ENCODE data around the gene TCOF1.

Gene TCOF1

DNA sequence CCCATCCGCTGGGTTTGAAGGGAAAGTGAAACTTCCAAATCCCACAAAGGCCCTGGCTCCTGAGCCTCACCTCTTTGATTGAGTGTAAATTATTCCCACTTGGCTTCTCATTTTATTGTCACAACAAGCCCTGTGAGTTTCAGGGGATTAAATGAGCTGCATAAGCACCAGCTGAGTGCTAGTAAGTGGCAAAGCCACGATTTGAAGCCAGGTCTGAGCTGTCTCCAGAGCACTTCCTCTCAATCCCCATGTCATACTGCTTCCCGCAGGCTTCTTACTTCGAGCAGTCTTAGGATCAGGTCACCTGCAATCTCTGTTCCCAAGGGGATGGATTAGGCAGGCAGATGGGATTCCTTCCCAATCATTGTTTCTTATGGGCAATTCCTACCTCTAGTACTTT, 74.1 kb downstream of the TCOF1 start:
- DNase-seq = no peak

GRCh38 chr5:150434464-150434863, 77.0 kb downstream of the TCOF1 start:
- DNase-seq = no peak

GRCh38 chr5:150436141-150436680, 78.7 kb downstream of the TCOF1 start:
- DNase-seq = peak; percentile 77

GRCh38 chr5:150438873-150439546, 81.5 kb downstream of the TCOF1 start:
- DNase-seq = no peak

DNA sequence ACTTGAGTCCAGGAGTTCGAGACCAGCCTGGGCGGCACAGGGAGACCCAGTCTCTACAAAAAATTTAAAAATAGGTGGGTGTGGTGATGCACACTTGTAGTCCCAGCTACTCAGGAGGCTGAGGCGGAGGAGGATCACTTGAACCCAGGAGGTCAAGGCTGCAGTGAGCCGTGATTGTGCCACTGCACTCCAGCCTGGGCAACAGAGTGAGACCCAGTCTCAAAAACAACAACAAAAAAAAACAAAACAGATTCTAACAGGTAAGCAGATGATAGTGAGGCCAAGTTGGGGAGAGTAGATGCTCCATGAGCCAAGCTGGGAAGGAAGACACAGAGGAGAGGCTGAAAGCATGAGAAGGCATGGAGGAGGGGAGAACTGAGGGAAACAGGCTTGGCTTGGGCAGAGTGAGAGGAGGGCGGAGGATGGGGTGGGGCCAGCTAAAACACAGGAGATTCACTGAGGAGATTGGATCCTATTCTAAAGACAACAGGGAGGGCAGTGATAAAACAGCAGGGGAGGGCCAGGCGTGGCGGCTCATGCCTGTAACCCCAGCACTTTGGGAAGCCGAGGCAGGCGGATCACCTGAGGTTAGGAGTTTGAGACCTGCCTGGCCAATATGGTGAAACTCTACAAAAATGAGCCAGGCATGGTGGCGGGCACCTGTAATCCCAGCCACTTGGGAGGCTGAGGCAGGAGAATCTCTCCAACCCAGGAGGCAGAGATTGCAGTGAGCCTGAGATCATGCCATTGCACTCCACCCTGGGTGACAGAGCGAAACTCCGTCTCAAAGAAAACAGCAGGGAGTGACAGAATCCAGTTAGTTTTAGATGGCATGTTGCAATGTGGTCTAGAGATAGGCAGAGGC, 83.7 kb downstream of the TCOF1 start:
- DNase-seq = no peak

- no peak for DNase-seq
Measured at GRCh38 chr5:150441813-150442698, 84.6 kb downstream of the TCOF1 start.

DNA sequence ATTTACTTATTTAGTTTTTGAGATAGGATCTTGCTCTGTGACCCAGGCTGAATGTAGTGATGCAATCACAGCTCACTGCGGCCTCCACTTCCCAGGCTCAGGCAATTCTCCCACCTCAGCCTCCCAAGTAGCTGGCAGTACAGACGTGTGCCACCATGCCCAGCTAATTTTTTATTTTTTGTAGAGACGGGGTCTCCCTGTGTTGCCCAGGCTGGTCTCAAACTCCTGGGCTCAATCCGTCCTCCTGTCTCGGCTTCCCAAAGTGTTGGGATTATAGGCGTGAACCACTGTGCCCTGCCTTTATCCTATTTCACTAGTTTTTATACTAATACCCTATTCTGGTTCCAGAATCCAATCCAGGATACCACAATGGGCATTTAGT, 85.2 kb downstream of the TCOF1 start:
- no peak for DNase-seq

DNA sequence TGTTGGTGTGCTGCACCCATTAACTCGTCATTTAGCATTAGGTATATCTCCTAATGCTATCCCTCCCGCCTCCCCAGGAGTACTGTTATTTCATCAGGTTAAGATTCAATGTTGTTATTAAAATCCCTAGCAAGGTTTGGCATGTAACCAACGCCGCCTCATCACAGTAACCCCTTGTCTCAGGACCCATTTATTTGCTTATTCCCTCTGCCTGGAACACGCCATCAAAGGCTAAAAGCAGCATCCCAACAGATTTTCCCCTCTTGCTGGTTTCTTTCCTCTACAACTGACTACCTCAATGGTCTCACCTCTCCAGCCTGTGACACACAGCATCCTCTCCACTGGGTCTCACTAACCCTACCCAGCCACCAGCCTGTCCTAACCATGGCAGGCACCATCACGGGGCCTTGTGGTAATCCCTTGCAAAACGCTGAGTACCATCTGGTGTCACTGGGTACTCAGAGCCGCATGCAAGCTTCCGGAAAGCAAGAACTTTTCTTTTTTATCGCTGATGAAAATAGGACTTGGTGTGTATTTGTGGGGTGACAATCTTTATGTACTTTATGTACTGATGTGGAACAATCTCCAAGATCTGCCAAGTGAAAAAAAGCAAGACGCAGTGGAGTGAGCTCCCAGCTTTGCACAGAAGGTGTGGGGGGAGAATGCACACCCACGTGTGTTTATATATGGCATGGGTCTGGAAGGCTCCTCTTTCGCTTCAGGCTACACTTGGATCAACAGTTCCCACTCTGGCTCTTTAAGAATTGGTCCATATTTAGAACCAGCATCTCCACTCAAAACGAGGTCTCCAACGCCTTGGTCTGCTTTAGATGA, 86.0 kb downstream of the TCOF1 start:
- no peak for DNase-seq

DNA sequence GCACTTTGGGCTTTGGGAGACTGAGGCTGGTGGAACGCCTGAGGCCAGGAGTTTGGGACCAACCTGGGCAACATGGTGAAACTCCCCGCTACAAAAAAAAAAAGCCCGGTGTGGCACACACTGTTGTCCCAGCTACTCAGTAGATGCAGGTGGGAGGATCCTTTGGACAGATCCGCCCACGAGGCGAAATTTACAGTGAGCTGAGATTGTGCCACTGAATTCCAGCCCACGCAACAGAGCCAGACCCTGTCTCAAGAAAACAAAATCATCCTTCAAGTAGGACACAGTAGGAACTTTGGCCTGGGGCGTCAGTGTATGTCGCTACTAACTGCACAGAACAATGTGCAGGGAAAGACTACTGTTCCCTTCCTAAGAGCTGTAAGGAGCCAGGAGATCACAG, 87.3 kb downstream of the TCOF1 start:
- DNase-seq = no peak

GRCh38 chr5:150446088-150446487, 88.6 kb downstream of the TCOF1 start:
- no peak for DNase-seq

DNA sequence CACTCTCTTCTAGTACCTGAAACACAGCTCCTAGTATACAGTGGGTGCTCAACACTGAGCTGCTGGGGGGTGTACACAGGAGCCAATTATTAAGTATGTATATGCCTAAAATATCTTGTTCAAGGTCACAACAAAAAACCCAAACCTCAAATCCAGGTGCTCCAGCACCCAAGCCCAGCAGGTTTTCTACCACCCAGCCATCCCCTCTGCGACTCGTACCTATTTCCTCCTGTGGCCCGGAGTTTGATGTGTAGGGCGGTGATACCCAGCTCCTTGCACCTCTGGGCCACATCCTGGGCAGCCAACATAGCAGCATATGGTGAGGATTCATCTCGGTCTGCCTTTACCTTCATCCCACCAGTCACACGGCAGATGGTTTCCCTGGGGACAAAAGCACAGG, 89.1 kb downstream of the TCOF1 start:
- DNase-seq = no peak

DNA sequence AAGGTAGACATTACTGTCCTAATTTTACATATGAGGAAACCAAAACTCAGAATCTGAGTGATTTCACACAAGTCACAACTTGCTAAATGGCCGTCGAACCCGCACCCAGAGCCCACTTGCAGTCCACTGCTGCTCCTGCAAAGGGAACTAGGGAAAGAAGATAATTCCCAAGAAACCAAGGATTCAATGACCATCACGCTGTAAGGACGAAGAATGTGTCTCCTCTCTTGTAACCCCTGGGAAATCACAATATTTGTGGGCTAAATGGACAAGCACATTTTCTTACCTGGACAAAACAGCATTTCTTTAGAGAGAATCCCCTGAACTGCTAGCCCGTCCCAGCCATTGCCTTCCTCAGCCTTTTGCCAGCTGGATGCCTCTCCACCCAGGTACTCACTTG, 89.7 kb downstream of the TCOF1 start:
- DNase-seq = no peak

- no peak for DNase-seq
Measured at GRCh38 chr5:150448334-150448733, 90.8 kb downstream of the TCOF1 start.

- DNase-seq = no peak
Measured at GRCh38 chr5:150448952-150449516, 91.5 kb downstream of the TCOF1 start.
